HEK293T (cell line): ENCODE results near the gene NUTF2.

Source experiments
- CTCF ChIA-PET: fragments of 350-600 bp; formaldehyde crosslinking; extraction: SDS; loops from one replicate; lab custom pipeline; 2021; ENCODE audit warnings: antibody characterized with exemption, inconsistent platforms; lab: Yijun Ruan, JAX
- POLR2A ChIA-PET: fragments of 350-600 bp; formaldehyde crosslinking; extraction: SDS; loops from one replicate; lab custom pipeline; 2020; ENCODE audit warnings: antibody characterized with exemption, inconsistent platforms; lab: Yijun Ruan, JAX
- DNase-seq: peaks from one replicate; pipeline ENCODE4 v3.0.0; 2012; ENCODE audit warnings: mixed read lengths; ENCODE audit errors: extremely low spot score
- ARNT ChIP-seq: fragments of 450-650 bp; IDR thresholded peaks from 2 replicates; pipeline ENCODE4 v1.6.1; 2017; ENCODE audit warnings: mild to moderate bottlenecking
- BHLHE40 ChIP-seq: fragments of 450-650 bp; IDR thresholded peaks from 2 replicates; pipeline ENCODE4 v1.6.1; 2016; ENCODE audit warnings: mild to moderate bottlenecking, moderate library complexity, borderline replicate concordance
- CTBP1 ChIP-seq: fragments of 450-650 bp; IDR thresholded peaks from 2 replicates; pipeline ENCODE4 v1.6.1; 2016; ENCODE audit warnings: borderline replicate concordance
- ELF4 ChIP-seq: fragments of 450-650 bp; IDR thresholded peaks from 2 replicates; pipeline ENCODE4 v1.6.1; 2017; ENCODE audit warnings: antibody characterized with exemption
- FOXA1 ChIP-seq: fragments of 450-650 bp; IDR thresholded peaks from 2 replicates; pipeline ENCODE4 v1.6.1; 2016; ENCODE audit warnings: mild to moderate bottlenecking
- FOXK2 ChIP-seq: fragments of 450-650 bp; IDR thresholded peaks from 2 replicates; pipeline ENCODE4 v1.6.1; 2016; ENCODE audit warnings: mild to moderate bottlenecking
- FOXM1 ChIP-seq: fragments of 450-650 bp; IDR thresholded peaks from 2 replicates; pipeline ENCODE4 v1.6.1; 2017; ENCODE audit warnings: mild to moderate bottlenecking, borderline replicate concordance
- HDGF ChIP-seq: fragments of 450-650 bp; IDR thresholded peaks from 2 replicates; pipeline ENCODE4 v1.6.1; 2017; ENCODE audit warnings: antibody characterized with exemption, borderline replicate concordance
- L3MBTL2 ChIP-seq: fragments of 450-650 bp; conservative IDR thresholded peaks from 2 replicates; pipeline ENCODE4 v1.6.1; 2016; ENCODE audit warnings: mild to moderate bottlenecking
- LEF1 ChIP-seq: fragments of 450-650 bp; IDR thresholded peaks from 2 replicates; pipeline ENCODE4 v1.6.1; 2017; ENCODE audit warnings: mild to moderate bottlenecking, borderline replicate concordance
- NFRKB ChIP-seq: fragments of 450-650 bp; IDR thresholded peaks from 2 replicates; pipeline ENCODE4 v1.6.1; 2016; ENCODE audit warnings: mild to moderate bottlenecking, moderate library complexity
- SP1 ChIP-seq: fragments of 450-650 bp; IDR thresholded peaks from 2 replicates; pipeline ENCODE4 v1.6.1; 2017
- SUZ12 ChIP-seq: fragments of 450-650 bp; IDR thresholded peaks from 2 replicates; pipeline ENCODE4 v1.6.1; 2016; ENCODE audit warnings: mild to moderate bottlenecking
- TARDBP ChIP-seq: fragments of 450-650 bp; IDR thresholded peaks from 2 replicates; pipeline ENCODE4 v1.6.1; 2016
- ZNF384 ChIP-seq: fragments of 450-650 bp; IDR thresholded peaks from 2 replicates; pipeline ENCODE4 v1.6.1; 2016
- TF ChIP-seq, protein P1 (sequence below): fragments of 450-650 bp; IDR thresholded peaks from 2 replicates; pipeline ENCODE4 v1.6.1; 2016

Gene NUTF2

DNA sequence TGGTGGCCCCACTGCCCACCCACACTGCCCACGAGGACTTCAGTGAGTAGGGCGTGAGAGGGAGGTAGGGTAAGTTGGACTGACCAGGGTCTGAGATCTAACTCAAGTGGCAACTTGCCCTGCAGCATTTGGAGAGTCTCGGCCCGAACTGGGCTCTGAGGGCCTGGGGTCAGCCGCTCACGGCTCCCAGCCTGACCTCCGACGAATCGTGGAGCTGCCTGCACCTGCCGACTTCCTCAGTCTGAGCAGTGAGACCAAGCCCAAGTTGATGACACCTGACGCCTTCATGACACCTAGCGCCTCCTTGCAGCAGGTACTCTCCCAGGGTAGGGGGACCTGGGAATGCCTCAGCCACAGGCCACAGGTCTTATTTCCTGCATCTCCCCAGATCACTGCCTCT is 32.7 kb downstream of the NUTF2 start:
- DNase-seq, result no peak
- ChIA-PET POLR2A (interaction anchor here (1.5 kb wide), 1 partner anchor 8 kb away, joined by 3 read pairs; no protein-coding TSS in a partner anchor), CTCF (interaction anchor here (1.4 kb wide), 1 partner anchor 49 kb away, joined by 4 read pairs; no protein-coding TSS in a partner anchor)
- TF ChIP-seq SP1, result no peak

DNA sequence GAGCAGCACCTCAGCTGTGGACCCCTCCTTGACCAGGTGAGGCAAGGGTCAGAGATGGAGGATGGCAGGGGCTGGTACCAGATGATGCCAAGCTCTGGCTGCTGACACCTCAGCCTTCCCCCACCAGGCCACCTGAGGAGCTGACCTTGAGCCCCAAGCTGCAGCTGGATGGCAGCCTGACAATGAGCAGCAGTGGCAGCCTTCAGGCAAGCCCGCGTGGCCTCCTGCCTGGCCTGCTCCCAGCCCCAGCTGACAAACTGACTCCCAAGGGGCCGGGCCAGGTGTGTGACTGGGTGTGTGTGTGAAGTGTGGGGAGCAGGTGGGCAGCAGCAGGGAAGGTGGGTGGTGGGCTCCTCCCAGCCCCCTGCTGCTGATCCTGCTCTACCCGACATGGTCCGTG is 33.2 kb downstream of the NUTF2 start:
- ChIA-PET CTCF (interaction anchor here (1.4 kb wide), 1 partner anchor 48 kb away, joined by 4 read pairs; no protein-coding TSS in a partner anchor), POLR2A (no interaction called here)
- no peak for TF ChIP-seq NFRKB
- TF ChIP-seq FOXK2, result no peak
- no peak for TF ChIP-seq ELF4
- TF ChIP-seq SP1, result no peak
- no peak for TF ChIP-seq ZNF384
- no peak for TF ChIP-seq TARDBP
- no peak for TF ChIP-seq LEF1
- no peak for TF ChIP-seq SUZ12
- TF ChIP-seq ARNT, result no peak
- TF ChIP-seq L3MBTL2, result no peak
- TF ChIP-seq, protein P1, sequence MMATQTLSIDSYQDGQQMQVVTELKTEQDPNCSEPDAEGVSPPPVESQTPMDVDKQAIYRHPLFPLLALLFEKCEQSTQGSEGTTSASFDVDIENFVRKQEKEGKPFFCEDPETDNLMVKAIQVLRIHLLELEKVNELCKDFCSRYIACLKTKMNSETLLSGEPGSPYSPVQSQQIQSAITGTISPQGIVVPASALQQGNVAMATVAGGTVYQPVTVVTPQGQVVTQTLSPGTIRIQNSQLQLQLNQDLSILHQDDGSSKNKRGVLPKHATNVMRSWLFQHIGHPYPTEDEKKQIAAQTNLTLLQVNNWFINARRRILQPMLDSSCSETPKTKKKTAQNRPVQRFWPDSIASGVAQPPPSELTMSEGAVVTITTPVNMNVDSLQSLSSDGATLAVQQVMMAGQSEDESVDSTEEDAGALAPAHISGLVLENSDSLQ, result no peak
- no peak for DNase-seq

DNA sequence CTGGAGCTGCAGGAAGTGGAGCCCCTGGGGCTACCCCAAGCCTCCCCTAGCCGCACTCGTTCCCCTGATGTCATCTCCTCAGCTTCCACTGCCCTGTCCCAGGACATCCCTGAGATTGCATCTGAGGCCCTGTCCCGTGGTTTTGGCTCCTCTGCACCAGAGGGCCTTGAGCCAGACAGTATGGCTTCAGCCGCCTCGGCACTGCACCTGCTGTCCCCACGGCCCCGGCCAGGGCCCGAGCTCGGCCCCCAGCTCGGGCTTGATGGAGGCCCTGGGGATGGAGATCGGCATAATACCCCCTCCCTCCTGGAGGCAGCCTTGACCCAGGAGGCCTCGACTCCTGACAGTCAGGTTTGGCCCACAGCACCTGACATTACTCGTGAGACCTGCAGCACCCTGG is 33.9 kb downstream of the NUTF2 start:
- ChIA-PET CTCF (no interaction called here), POLR2A (interaction anchor here (1.4 kb wide), 1 partner anchor 34 kb away, joined by 3 read pairs; the partner anchor contains the start of gene NUTF2)
- TF ChIP-seq ELF4 (no peak), L3MBTL2 (no peak), FOXM1 (no peak), LEF1 (no peak), SUZ12 (no peak), BHLHE40 (no peak), ARNT (no peak), FOXA1 (no peak), HDGF (no peak), ZNF384 (no peak), SP1 (no peak), TARDBP (no peak)
- no peak for DNase-seq

DNA sequence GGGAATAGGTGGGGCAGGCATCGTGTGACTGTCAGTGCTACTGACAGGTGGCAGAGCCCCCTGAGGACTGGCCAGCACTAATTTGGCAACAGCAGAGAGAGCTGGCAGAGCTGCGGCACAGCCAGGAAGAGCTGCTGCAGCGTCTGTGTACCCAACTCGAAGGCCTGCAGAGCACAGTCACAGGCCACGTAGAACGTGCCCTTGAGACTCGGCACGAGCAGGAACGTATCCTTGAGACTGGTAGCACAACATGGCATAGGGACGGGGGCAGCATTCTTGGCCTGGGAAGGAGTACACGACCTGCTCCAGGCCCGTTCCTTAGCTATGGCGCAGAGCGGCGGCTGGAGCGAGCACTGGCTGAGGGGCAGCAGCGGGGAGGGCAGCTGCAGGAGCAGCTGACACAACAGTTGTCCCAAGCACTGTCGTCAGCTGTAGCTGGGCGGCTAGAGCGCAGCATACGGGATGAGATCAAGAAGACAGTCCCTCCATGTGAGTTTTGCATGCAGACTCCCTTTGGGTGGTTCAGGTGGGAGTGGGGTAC is 35.0 kb downstream of the NUTF2 start:
- DNase-seq, result no peak
- CTCF ChIA-PET, result interaction anchor here (0.5 kb wide), 1 partner anchor 57 kb away, joined by 3 read pairs; no protein-coding TSS in a partner anchor
- TF ChIP-seq FOXM1, result no peak
- no peak for TF ChIP-seq L3MBTL2
- no peak for TF ChIP-seq BHLHE40
- TF ChIP-seq CTBP1, result no peak
- no peak for TF ChIP-seq SP1
- TF ChIP-seq HDGF, result no peak
- no peak for TF ChIP-seq LEF1
- TF ChIP-seq, protein P1, result no peak
- POLR2A ChIA-PET, result interaction anchor here (1.1 to 1.4 kb wide), 3 partner anchors 9 to 35 kb away, joined by 3 to 6 read pairs (median 3); partner anchors contain the start of genes EDC4 and NUTF2

DNA sequence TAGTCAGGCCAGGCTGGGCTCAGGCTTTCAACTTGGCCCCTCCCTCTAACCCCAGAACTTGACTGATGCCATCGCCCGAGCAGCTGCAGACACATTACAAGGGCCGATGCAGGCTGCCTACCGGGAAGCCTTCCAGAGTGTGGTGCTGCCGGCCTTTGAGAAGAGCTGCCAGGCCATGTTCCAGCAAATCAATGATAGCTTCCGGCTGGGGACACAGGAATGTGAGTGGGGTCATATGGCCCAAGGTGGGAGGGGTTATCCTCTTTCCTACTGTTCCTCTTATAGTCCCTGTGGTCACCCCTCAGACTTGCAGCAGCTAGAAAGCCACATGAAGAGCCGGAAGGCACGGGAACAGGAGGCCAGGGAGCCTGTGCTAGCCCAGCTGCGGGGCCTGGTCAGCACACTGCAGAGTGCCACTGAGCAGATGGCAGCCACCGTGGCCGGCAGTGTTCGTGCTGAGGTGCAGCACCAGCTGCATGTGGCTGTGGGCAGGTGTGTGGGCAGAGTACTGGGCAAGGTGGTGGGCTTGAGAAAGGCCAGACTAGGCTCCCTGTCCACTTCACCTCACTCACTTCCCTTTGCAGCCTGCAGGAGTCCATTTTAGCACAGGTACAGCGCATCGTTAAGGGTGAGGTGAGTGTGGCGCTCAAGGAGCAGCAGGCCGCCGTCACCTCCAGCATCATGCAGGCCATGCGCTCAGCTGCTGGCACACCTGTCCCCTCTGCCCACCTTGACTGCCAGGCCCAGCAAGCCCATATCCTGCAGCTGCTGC is 35.8 kb downstream of the NUTF2 start:
- TF ChIP-seq ARNT (no peak), TARDBP (no peak), SP1 (no peak)
- TF ChIP-seq, protein P1, result no peak
- DNase-seq, result no peak
- POLR2A ChIA-PET, result interaction anchor here (0.6 to 1.7 kb wide), 5 partner anchors 9 to 53 kb away, joined by 3 to 6 read pairs (median 4); partner anchors contain the start of gene EDC4
- CTCF ChIA-PET, result interaction anchor here (0.7 to 2.3 kb wide), 4 partner anchors 14 to 66 kb away, joined by 5 to 8 read pairs (median 5); no protein-coding TSS in a partner anchor

DNA sequence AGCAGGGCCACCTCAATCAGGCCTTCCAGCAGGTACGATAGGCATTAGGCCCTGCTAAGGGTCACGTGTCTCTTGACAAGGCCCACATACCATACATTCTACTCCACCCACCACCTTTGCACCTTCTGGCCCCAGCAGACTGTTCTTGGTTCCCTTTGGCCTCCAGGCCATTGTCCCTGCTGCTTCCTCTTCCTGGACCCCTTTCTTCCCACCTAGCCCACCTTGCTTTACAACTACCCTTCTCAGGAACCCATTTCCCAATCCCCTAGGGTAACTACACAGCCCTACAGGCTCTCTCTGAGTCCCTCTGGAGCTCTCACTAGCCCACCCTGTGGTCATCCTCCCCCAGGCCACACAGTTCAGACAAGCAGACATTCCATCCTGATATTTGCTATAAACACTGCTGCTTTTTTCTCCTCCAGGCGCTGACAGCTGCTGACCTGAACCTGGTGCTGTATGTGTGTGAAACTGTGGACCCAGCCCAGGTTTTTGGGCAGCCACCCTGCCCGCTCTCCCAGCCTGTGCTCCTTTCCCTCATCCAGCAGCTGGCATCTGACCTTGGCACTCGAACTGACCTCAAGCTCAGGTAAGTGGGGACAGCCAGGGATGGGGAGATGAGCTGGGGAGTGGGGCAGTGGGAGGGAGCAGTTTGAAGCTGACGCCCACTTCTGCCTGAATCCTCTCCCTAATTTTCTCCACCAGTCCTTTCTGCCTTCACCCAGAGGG is 36.6 kb downstream of the NUTF2 start:
- ChIA-PET POLR2A (interaction anchor here (1.2 to 1.7 kb wide), 5 partner anchors 9 to 52 kb away, joined by 3 to 4 read pairs (median 4); no protein-coding TSS in a partner anchor), CTCF (interaction anchor here (0.6 to 2.3 kb wide), 15 partner anchors 9 to 233 kb away, joined by 3 to 8 read pairs (median 5); partner anchors contain the start of genes CTRL and EDC4)
- no peak for TF ChIP-seq ELF4
- TF ChIP-seq FOXM1, result no peak
- no peak for DNase-seq
